A549 (cell line): Measurements from ENCODE around the gene ABCC1.

Source experiments
- CEBPB ChIP-seq, 2 experiments: fragments of >200 bp in 1 of 2; sonication (Bioruptor Twin) in 1 of 2; formaldehyde crosslinking in 1 of 2; IDR thresholded peaks; 2 replicates each; pipeline ENCODE4 v1.6.1; 2012 to 2016
- RARB ChIP-seq: fragments of 250-450 bp; sonication (Bioruptor Pico); IDR thresholded peaks from 2 replicates; pipeline ENCODE4 v1.8.0; 2021; ENCODE audit warnings: mild to moderate bottlenecking, moderate library complexity
- REST ChIP-seq: fragments of 200-600 bp; sonication (generic); IDR thresholded peaks from 2 replicates; pipeline ENCODE4 v1.6.1; 2016; ENCODE audit warnings: antibody characterized with exemption, mild to moderate bottlenecking, moderate library complexity
- SMC3 ChIP-seq: fragments of >200 bp; sonication (Bioruptor Twin); formaldehyde crosslinking; IDR thresholded peaks from 3 replicates; pipeline ENCODE4 v1.6.1; 2018; ENCODE audit warnings: inconsistent platforms
- ZSCAN20 ChIP-seq: fragments of 250-450 bp; sonication (Bioruptor Pico); IDR thresholded peaks from 2 replicates; pipeline ENCODE4 v1.8.0; 2022; ENCODE audit warnings: mild to moderate bottlenecking, moderate library complexity
- TF ChIP-seq, protein P1 (sequence below): fragments of >200 bp; sonication (Bioruptor Twin); formaldehyde crosslinking; IDR thresholded peaks from 3 replicates; pipeline ENCODE4 v1.5.1; 2016

- TF ChIP-seq, protein P1, sequence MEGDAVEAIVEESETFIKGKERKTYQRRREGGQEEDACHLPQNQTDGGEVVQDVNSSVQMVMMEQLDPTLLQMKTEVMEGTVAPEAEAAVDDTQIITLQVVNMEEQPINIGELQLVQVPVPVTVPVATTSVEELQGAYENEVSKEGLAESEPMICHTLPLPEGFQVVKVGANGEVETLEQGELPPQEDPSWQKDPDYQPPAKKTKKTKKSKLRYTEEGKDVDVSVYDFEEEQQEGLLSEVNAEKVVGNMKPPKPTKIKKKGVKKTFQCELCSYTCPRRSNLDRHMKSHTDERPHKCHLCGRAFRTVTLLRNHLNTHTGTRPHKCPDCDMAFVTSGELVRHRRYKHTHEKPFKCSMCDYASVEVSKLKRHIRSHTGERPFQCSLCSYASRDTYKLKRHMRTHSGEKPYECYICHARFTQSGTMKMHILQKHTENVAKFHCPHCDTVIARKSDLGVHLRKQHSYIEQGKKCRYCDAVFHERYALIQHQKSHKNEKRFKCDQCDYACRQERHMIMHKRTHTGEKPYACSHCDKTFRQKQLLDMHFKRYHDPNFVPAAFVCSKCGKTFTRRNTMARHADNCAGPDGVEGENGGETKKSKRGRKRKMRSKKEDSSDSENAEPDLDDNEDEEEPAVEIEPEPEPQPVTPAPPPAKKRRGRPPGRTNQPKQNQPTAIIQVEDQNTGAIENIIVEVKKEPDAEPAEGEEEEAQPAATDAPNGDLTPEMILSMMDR = no peak
- TF ChIP-seq CEBPB (IDR thresholded peaks at IDR 0.05) = no peak
- TF ChIP-seq ZSCAN20 (CRISPR knock-in tag) = no peak
- no peak for TF ChIP-seq SMC3
- TF ChIP-seq RARB (CRISPR knock-in tag) = no peak
- no peak for TF ChIP-seq REST
Measured at GRCh38 chr16:15942931-15943690, 6.3 kb upstream of the ABCC1 start.
